Ascending aorta (tissue), 2 donors: ENCODE results near the gene TLR7. TPM values are rescaled to one million over a fixed set of nuclear protein-coding genes. Genes with fewer than 3 reads are reported as not detected.

Experiments used
- DNase-seq, 2 donors: peaks; one replicate each; pipeline ENCODE4 v3.0.0-alpha.2; 2019; ENCODE audit warnings: low spot score in 2 of 2
- H3K27ac ChIP-seq, 2 donors: fragments of 200-600 bp; sonication (generic); one replicate each; pipeline ENCODE4 v1.5.1; 2016 to 2017; ENCODE audit warnings: mild to moderate bottlenecking in 1 of 2
- H3K27me3 ChIP-seq: fragments of 200-600 bp; sonication (generic); one replicate; pipeline ENCODE4 v1.5.1; 2017
- H3K36me3 ChIP-seq, 2 donors: fragments of 200-600 bp; sonication (generic); one replicate each; pipeline ENCODE4 v1.5.1; 2016
- H3K4me1 ChIP-seq, 2 donors: fragments of 200-600 bp; sonication (generic); one replicate each; pipeline ENCODE4 v1.5.1; 2016 to 2017; ENCODE audit warnings: mild to moderate bottlenecking in 1 of 2
- H3K4me3 ChIP-seq, 2 donors: fragments of 200-600 bp; sonication (generic); one replicate each; pipeline ENCODE4 v1.5.1; 2016 to 2017; ENCODE audit warnings: mild to moderate bottlenecking in 1 of 2
- H3K9me3 ChIP-seq, 2 donors: fragments of 200-600 bp; sonication (generic); one replicate each; pipeline ENCODE4 v1.5.1; 2016
- intact Hi-C: fragments of 100-400 bp; cut with DNase I; formaldehyde crosslinking; loops from one replicate; pipeline ENCODE4 v1.15.1; 2023
- total RNA-seq: library from RNA; depleted of rRNA; stranded (reverse); fragments of >200 nt; gene quantifications from one replicate; pipeline ENCODE4 v1.1.0, GENCODE V29; 2016
- TF ChIP-seq, protein P1 (sequence below), 3 experiments: fragments of 200-600 bp in 2 of 3; fragments of 450-650 bp in 1 of 3; sonication (generic) in 2 of 3; IDR thresholded peaks; one replicate each; pipeline ENCODE4 v1.5.1; 2016 to 2019; ENCODE audit warnings: antibody characterized with exemption in 3 of 3, mild to moderate bottlenecking in 1 of 3, moderate library complexity in 1 of 3

The TLR7 gene
- total RNA-seq, 1 donor from 2014 or later, result not detected

DNA sequence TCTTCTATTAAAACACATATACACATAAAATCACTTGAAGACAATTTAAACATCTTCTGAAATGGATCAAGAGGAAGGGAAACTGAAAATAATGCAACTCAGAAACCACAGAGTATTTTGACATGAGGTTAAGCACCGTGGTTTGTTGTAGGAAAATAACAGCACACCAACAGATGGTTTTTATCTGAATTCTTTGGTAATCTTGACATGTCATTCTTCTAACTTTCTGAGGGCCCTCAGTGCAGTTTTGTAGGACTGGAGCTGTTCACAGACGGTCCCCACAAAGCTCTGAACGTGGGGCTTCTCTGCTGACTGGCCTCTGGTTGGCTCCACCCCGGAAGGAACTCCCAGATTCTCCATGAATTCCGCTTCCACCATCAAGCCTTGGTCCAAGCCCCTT is 23.6 kb downstream of the TLR7 start:
- H3K27me3 ChIP-seq, result no peaks in the 10 kb centered on the region
- no peaks in the 10 kb centered on the region for H3K4me1 ChIP-seq
- H3K9me3 ChIP-seq, result no peaks in the 10 kb centered on the region
- H3K27ac ChIP-seq, result no peak overlapping the region
- no peak overlapping the region for H3K4me3 ChIP-seq
- DNase-seq, result no peak
- H3K36me3 ChIP-seq, result no peaks in the 10 kb centered on the region
- intact Hi-C loops, result no loop called here
- TF ChIP-seq, protein P1, sequence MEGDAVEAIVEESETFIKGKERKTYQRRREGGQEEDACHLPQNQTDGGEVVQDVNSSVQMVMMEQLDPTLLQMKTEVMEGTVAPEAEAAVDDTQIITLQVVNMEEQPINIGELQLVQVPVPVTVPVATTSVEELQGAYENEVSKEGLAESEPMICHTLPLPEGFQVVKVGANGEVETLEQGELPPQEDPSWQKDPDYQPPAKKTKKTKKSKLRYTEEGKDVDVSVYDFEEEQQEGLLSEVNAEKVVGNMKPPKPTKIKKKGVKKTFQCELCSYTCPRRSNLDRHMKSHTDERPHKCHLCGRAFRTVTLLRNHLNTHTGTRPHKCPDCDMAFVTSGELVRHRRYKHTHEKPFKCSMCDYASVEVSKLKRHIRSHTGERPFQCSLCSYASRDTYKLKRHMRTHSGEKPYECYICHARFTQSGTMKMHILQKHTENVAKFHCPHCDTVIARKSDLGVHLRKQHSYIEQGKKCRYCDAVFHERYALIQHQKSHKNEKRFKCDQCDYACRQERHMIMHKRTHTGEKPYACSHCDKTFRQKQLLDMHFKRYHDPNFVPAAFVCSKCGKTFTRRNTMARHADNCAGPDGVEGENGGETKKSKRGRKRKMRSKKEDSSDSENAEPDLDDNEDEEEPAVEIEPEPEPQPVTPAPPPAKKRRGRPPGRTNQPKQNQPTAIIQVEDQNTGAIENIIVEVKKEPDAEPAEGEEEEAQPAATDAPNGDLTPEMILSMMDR (IDR thresholded peaks at IDR 0.05), result no peak

DNA sequence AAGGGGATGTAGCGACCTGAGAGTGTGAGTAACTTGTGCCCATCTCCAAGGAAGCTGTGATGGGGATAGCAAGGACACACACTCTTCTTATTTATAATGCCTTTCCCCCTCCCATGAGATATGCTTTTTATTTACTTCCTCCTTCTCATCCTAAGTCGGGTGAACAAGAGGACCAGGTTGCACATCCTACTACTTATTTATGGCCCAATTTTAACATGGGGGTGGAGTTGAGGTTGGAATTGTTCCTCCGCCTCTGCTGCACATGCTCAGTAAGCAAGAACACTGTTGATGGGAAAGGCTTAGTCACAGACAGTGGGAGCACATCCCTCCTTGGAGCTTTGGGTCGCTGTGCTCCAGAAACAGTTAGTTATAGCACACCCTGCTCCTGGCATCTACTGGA is 24.3 kb downstream of the TLR7 start:
- H3K27me3 ChIP-seq, result no peaks in the 10 kb centered on the region
- intact Hi-C loops, result no loop called here
- no peaks in the 10 kb centered on the region for H3K9me3 ChIP-seq
- H3K4me3 ChIP-seq, result no peak overlapping the region
- TF ChIP-seq, protein P1 (IDR thresholded peaks at IDR 0.05), result no peak
- no peak overlapping the region for H3K27ac ChIP-seq
- DNase-seq, result no peak
- H3K4me1 ChIP-seq, result no peaks in the 10 kb centered on the region
- H3K36me3 ChIP-seq, result no peaks in the 10 kb centered on the region

DNA sequence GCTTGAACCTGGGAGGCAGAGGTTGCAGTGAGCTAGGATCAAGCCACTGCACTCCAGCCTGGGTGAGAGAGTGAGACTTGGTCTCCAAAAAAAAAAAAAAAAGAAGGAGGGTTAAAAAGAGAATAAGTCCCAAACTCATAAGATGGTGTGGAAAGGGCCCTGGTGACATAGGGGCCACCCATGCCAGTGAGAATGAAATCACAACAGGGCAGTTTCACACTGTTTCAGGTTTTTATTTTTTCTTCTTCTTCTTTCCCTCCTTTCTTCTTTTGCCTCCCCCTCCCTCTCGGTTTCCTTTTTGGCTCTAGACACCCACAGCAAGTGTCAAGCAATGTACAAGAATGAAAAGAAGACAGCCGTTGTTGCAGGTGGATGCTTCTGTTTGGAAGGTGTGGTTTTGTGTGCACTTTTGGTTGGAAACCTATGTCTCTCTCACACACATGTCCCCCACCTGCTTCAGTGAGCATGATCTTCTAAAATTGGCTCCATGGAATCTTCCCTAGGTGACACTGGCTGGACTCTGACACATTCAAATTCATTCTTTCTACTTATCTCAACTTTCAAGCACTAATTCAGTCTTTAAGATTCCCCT is 25.1 kb downstream of the TLR7 start:
- no peaks in the 10 kb centered on the region for H3K27me3 ChIP-seq
- no peak overlapping the region for H3K4me3 ChIP-seq
- no peaks in the 10 kb centered on the region for H3K36me3 ChIP-seq
- H3K27ac ChIP-seq, result no peak overlapping the region
- TF ChIP-seq, protein P1 (IDR thresholded peaks at IDR 0.05), result no peak
- no peaks in the 10 kb centered on the region for H3K4me1 ChIP-seq
- no peak for DNase-seq
- no peaks in the 10 kb centered on the region for H3K9me3 ChIP-seq
- intact Hi-C loops, result no loop called here

DNA sequence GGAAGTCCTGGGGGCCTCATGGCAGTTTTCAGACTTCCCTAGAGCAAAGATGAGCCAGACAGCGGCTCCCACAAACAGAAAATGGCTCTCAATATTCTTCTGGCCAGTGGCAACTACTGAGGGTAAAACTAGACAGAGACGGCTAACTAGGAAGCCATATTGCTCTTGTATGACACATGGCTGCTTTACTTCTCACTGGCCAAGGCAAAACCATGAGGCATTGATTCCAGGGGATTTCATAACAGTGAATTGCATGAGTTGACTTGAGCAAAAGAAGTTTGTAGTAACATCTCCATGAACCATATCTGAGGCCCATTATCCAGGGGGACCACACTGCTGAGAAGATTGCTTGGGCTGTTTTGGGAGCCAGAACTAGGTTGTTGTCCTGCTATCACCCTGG is 25.8 kb downstream of the TLR7 start:
- TF ChIP-seq, protein P1 (IDR thresholded peaks at IDR 0.05), result no peak
- Histone ChIP-seq H3K9me3 (no peaks in the 10 kb centered on the region), H3K4me1 (no peaks in the 10 kb centered on the region), H3K4me3 (no peak overlapping the region), H3K36me3 (no peaks in the 10 kb centered on the region), H3K27me3 (no peaks in the 10 kb centered on the region), H3K27ac (no peak overlapping the region)
- intact Hi-C loops, result no loop called here
- DNase-seq, result no peak

DNA sequence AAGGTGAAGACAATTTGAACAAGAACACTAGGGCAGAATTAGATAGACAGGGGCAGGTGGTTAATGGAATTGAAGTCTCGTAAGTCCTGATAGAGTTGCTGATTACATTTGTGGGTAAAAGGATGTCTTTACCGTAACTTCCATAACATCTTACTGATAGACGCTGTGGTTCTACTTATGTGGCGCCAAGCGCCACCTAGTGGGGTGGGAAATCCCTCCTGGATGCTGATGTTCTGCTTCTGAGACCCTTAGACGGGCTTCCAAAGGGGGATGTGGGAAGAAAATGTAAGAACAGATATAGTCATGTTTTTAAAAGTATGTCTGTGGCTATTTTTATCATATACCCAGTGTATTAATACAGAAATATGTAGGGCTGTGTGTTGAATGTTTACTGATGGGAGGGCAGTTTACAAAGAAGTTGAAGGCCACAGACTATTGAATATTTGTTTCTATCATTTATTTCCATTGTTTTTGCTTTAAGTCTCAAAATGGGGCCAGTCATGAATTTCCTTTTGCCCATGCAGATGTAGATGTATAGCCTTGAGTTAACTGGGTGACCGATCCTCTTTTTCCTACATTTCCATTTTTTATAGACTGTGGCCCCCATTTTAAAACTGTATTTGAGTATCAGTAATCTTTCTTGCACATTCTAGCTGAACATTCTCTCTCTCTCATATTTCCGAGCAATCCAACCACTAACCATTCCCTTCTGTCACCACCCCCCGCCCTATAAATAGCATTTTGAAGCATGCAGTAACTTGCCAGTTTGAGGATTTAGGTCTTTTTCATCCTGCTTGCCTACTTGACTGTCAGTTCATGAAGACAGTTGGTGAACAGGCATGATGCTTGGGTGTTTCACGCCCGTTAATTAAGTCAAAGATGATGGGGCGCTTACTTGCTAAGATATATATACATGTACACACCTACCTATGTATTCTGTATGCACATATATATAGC is 27.5 kb downstream of the TLR7 start:
- DNase-seq, result no peak
- no peak overlapping the region for H3K27ac ChIP-seq
- H3K4me1 ChIP-seq, result no peaks in the 10 kb centered on the region
- H3K36me3 ChIP-seq, result no peaks in the 10 kb centered on the region
- no peak overlapping the region for H3K4me3 ChIP-seq
- TF ChIP-seq, protein P1 (IDR thresholded peaks at IDR 0.05), result peak; percentile 19 to 41 (median 27)
- intact Hi-C loops, result no loop called here
- no peaks in the 10 kb centered on the region for H3K27me3 ChIP-seq
- H3K9me3 ChIP-seq, result no peaks in the 10 kb centered on the region
